DOHH2 (cell line): Measurements from ENCODE around the gene TTC29.

ENCODE experiments used
- H3F3A ChIP-seq: fragments of 200-600 bp; sonication (generic), shearing (Covaris generic); 2 replicates; pipeline ENCODE4 v1.6.0; 2016; ENCODE audit warnings: antibody characterized with exemption, mild to moderate bottlenecking; ENCODE audit not compliant: control insufficient read depth, insufficient read depth
- H3K27ac ChIP-seq: fragments of 200-600 bp; sonication (generic); 2 replicates; pipeline ENCODE4 v1.5.1; 2014; ENCODE audit warnings: low read depth, mild to moderate bottlenecking, low read length, moderate library complexity
- H3K27me3 ChIP-seq: fragments of 200-600 bp; sonication (generic); 2 replicates; pipeline ENCODE4 v1.6.1; 2014; ENCODE audit warnings: mild to moderate bottlenecking, low read length, mixed read lengths; ENCODE audit not compliant: control insufficient read depth
- H3K36me3 ChIP-seq: fragments of 200-600 bp; sonication (generic); 2 replicates; pipeline ENCODE4 v1.6.1; 2014; ENCODE audit warnings: mild to moderate bottlenecking, low read length, moderate library complexity, mixed read lengths; ENCODE audit not compliant: control insufficient read depth
- H3K4me1 ChIP-seq: fragments of 200-600 bp; sonication (generic); 2 replicates; pipeline ENCODE4 v1.6.1; 2014; ENCODE audit warnings: mild to moderate bottlenecking, low read length, mixed read lengths; ENCODE audit not compliant: control insufficient read depth
- H3K4me2 ChIP-seq: fragments of 200-600 bp; sonication (generic); 2 replicates; pipeline ENCODE4 v1.6.0; 2014; ENCODE audit warnings: mild to moderate bottlenecking, low read length, moderate library complexity
- H3K4me3 ChIP-seq: fragments of 200-600 bp; sonication (generic); 2 replicates; pipeline ENCODE4 v1.5.1; 2014; ENCODE audit warnings: mild to moderate bottlenecking, low read length, mixed read lengths
- H3K79me2 ChIP-seq: fragments of 200-600 bp; sonication (generic); 2 replicates; pipeline ENCODE4 v1.6.1; 2014; ENCODE audit warnings: mild to moderate bottlenecking, low read length, mixed read lengths; ENCODE audit not compliant: control insufficient read depth
- H3K9me2 ChIP-seq: fragments of 200-600 bp; sonication (generic); replicated peaks from 2 replicates; pipeline ENCODE4 v1.6.1; 2014; ENCODE audit warnings: mild to moderate bottlenecking, low read length, mixed read lengths; ENCODE audit not compliant: control insufficient read depth
- H3K9me3 ChIP-seq: fragments of 200-600 bp; sonication (generic); 2 replicates; pipeline ENCODE4 v1.6.1; 2014; ENCODE audit warnings: antibody characterized with exemption, low read length, mixed read lengths; ENCODE audit not compliant: control insufficient read depth, insufficient read depth
- H4K20me1 ChIP-seq: fragments of 200-600 bp; sonication (generic); 2 replicates; pipeline ENCODE4 v1.6.0; 2014; ENCODE audit warnings: low read depth, mild to moderate bottlenecking, antibody characterized with exemption, low read length, moderate library complexity; ENCODE audit not compliant: control insufficient read depth, insufficient read depth
- CTCF ChIP-seq: fragments of 200-600 bp; sonication (generic); IDR thresholded peaks from one replicate; pipeline ENCODE4 v1.5.1; 2014; ENCODE audit warnings: antibody characterized with exemption, mild to moderate bottlenecking, low read depth, low read length; ENCODE audit not compliant: poor library complexity, severe bottlenecking
- EZH2phosphoT487 ChIP-seq: fragments of 200-600 bp; sonication (generic); IDR thresholded peaks from 2 replicates; pipeline ENCODE4 v1.6.1; 2017; ENCODE audit warnings: borderline replicate concordance, mild to moderate bottlenecking, antibody characterized with exemption, low read length, moderate library complexity, mixed read lengths

TTC29 gene

GRCh38 chr4:146927695-146928094 lies 18.0 kb downstream of the TTC29 start:
- no peak overlapping the region for H3K27ac ChIP-seq
- no peaks in the 10 kb centered on the region for H3K9me3 ChIP-seq
- H4K20me1 ChIP-seq = no peaks in the 10 kb centered on the region
- H3K4me3 ChIP-seq = no peak overlapping the region
- no peaks in the 10 kb centered on the region for H3F3A ChIP-seq
- TF ChIP-seq EZH2phosphoT487 (no peak), CTCF (no peak)
- H3K4me1 ChIP-seq = no peaks in the 10 kb centered on the region
- peaks cover 14% of the 10 kb centered on the region; the same call in 1 of the 2 replicates for H3K27me3 ChIP-seq
- H3K9me2 ChIP-seq = no peaks in the 10 kb centered on the region
- H3K4me2 ChIP-seq = no peak overlapping the region
- no peaks in the 10 kb centered on the region for H3K79me2 ChIP-seq
- H3K36me3 ChIP-seq = no peaks in the 10 kb centered on the region

GRCh38 chr4:146916479-146917076 lies 29.1 kb downstream of the TTC29 start:
- Histone ChIP-seq H3K4me3 (no peak overlapping the region), H3K27ac (no peak overlapping the region), H4K20me1 (no peaks in the 10 kb centered on the region), H3K9me2 (no peaks in the 10 kb centered on the region), H3K27me3 (peaks cover 2% of the 10 kb centered on the region; the same call in 1 of the 2 replicates), H3K4me2 (no peak overlapping the region), H3K79me2 (no peaks in the 10 kb centered on the region), H3K9me3 (no peaks in the 10 kb centered on the region), H3K4me1 (no peaks in the 10 kb centered on the region), H3K36me3 (no peaks in the 10 kb centered on the region), H3F3A (no peaks in the 10 kb centered on the region)
- TF ChIP-seq EZH2phosphoT487 (no peak), CTCF (peak; percentile 59)

GRCh38 chr4:146915132-146915531 lies 30.5 kb downstream of the TTC29 start:
- Histone ChIP-seq H3K27ac (no peak overlapping the region), H3K9me2 (no peaks in the 10 kb centered on the region), H3K27me3 (peaks cover 2% of the 10 kb centered on the region), H3K4me3 (no peak overlapping the region), H3K79me2 (no peaks in the 10 kb centered on the region), H3K4me2 (no peak overlapping the region), H3K4me1 (no peaks in the 10 kb centered on the region), H3K9me3 (no peaks in the 10 kb centered on the region), H3F3A (no peaks in the 10 kb centered on the region), H4K20me1 (no peaks in the 10 kb centered on the region), H3K36me3 (no peaks in the 10 kb centered on the region)
- no peak for TF ChIP-seq CTCF
